HG02870 (cell line): ENCODE measurements around the gene NLRC5.

ENCODE experiments used
- ATAC-seq: cut with Tn5 transposase; IDR thresholded peaks from one replicate; pipeline ENCODE4 v1.9.1; 2021; ENCODE audit warnings: mild to moderate bottlenecking, moderate library complexity; ENCODE audit not compliant: unreplicated experiment

The NLRC5 gene

DNA sequence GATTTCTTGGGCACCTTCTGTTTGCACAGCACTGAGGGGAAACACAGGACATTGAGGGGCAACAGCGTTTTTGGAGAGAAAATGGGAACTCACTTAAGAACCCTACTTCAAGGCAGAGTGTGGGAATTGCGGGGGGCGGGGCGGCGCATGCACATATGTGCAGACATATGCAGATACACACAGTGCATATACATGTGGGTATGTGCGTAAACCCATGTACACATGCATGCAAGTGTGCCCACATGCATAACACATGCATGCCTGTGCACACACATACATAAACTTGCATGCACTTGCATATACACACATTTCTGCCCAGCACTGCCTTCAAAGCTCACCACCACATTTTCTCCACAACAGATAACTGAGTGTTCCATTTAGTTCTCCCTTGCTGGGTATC is 32.4 kb downstream of the NLRC5 start:
- no peak for ATAC-seq

GRCh38 chr16:57022445-57022844 is 33.1 kb downstream of the NLRC5 start:
- no peak for ATAC-seq

- no peak for ATAC-seq
Observed at GRCh38 chr16:57023541-57024249, 34.3 kb downstream of the NLRC5 start.

DNA sequence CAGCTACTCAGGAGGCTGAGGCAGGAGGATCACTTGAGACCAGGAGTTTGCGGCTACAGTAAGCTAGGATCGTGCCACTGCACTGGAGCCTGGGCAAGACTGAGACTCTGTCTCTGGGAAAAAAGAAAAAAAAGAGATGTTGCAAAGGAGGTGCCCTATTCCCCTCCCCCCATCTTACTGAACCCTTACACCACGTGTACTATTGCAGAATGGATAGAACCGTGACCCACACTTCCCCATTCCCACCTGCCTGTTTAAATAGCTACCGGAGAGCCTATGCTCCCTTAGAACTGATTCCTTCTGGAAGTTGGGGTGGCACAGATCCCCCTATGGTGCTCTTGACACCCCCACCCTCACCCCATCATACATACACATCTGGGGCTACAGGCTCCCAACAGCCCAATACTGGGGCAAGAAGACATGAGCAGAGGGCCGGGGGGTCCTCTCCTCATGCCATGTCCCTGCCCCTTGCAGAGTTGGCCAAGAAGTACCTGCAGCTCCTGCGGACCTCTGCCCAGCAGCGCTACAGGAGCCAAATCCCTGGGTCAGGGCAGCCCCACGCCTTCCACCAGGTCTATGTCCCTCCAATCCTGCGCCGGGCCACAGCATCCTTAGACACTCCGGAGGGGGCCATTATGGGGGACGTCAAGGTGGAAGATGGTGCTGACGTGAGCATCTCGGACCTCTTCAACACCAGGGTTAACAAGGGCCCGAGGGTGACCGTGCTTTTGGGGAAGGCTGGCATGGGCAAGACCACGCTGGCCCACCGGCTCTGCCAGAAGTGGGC is 35.7 kb downstream of the NLRC5 start:
- no peak for ATAC-seq

GRCh38 chr16:57025941-57026777 is 36.8 kb downstream of the NLRC5 start:
- ATAC-seq, result no peak

DNA sequence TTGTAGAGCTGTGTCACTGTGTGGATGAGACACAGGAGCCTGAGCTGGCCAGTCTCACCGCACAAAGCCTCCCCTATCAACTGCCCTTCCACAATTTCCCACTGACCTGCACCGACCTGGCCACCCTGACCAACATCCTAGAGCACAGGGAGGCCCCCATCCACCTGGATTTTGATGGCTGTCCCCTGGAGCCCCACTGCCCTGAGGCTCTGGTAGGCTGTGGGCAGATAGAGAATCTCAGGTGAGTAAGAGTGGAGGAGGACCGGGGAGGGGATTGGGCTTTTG is 37.4 kb downstream of the NLRC5 start:
- no peak for ATAC-seq

DNA sequence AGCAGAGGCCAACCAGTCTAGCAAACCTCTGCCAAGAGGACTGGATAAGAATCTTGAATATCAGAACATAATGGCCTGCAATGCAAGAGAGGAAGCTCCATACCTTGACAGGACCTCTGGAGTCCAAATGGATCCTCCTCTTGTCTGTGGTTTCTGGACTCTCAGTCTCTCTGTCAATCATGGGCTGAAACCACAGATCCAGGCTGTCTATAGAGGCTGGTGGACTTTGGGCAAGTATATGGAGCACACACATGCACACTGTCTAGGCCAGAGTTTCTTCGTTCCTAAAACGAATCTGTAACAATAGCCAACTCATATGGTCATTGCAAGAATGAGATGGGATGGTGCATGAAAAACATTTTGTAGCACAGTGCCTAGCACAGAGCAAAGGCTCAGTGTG is 37.7 kb downstream of the NLRC5 start:
- ATAC-seq, result no peak

DNA sequence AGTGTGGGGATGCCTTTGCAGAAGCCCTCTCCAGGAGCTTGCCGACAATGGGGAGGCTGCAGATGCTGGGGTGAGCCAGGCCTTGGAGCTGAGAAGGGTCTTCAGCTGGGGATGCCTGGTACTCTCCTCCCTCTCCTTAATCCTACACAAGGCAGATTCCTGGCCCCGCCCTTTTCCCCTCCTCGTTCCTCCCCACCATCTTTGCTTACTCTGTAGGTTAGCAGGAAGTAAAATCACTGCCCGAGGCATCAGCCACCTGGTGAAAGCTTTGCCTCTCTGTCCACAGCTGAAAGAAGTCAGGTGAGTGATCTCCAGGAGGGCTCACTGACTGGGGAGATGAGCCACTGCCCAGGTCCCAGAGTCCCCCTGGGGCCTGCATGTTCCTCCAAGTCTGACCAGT is 38.7 kb downstream of the NLRC5 start:
- ATAC-seq, result no peak

DNA sequence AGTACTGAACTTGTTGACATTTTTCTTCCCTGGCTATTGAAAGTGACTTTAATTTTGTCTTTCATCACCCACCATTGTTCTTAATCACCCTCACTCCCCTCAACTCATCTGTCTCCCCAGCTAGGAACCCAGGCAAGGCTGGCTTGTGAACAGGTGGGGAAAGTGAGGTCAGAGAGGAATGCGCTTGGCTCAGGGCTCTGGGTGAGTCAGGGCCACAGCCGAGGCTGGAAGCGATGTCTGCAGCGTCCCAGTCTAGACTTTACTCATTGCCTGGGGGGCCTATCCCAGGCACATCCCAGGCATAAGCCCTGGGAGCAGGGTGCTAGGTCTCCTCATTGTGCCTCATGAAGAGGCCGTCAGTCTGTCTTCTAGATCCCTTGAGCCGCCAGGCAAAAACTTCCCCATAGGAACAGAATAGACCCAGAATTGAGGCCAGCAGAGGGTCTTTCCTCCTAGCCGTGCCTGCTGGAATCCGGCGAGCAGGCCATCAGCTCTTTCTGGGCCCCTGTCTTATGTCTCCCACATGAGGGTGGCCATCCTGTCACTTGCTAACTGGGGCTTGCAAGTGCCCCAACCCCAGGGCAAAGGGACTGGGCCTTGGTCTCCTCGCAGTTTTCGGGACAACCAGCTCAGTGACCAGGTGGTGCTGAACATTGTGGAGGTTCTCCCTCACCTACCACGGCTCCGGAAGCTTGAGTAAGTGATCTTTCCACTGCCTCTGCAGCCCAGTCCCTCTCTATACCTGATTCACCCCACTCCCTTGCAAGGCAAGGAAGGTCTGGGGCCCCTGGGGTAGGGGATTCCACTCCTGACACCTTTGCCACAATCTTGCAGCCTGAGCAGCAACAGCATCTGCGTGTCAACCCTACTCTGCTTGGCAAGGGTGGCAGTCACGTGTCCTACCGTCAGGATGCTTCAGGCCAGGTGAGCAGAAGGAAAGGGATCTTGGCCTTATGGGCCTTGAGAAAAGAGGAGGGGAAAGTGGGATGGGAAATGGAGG is 40.1 kb downstream of the NLRC5 start:
- no peak for ATAC-seq

- ATAC-seq, result no peak
Observed at GRCh38 chr16:57030346-57030902, 41.1 kb downstream of the NLRC5 start.

DNA sequence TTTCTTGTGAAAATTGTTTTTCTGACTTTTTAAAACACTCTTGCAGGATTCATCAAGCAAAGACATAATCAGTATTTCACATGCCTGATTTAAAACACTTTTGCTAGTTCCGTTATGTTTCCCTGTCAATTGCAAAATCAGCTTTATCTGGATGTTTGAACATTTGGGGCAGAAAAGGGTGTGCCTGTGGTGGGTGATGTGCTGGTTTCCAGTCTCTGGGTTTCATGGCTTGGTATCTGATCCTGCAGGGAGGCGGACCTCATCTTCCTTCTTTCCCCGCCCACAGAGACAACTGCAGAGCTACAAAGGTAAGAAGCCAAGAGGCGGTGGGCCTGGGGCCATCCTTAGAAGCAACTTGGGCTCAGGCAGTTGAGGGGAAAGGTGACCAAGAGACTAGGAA is 41.8 kb downstream of the NLRC5 start:
- ATAC-seq, result no peak

DNA sequence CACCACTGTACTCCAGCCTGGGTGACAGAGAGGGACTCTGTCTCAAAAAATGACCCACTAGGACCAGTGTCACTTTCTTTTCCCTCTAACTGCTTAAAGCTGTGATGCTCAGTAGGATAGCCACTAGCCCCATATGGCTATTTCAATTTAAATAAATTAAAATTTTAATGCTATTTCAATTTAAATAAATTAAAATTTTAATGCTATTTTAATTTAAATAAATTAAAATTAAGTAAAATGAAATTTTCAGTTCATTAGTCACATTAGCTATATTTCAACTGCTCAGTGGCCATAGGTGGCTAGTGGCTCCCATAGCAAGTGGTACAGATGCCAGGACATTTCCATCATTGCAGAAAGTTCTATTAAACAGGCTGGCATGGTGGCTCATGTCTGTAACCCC is 43.0 kb downstream of the NLRC5 start:
- ATAC-seq, result no peak

- no peak for ATAC-seq
Observed at GRCh38 chr16:57032931-57033330, 43.6 kb downstream of the NLRC5 start.

GRCh38 chr16:57036315-57036714 is 47.0 kb downstream of the NLRC5 start:
- no peak for ATAC-seq

GRCh38 chr16:57036945-57037344 is 47.6 kb downstream of the NLRC5 start:
- no peak for ATAC-seq

DNA sequence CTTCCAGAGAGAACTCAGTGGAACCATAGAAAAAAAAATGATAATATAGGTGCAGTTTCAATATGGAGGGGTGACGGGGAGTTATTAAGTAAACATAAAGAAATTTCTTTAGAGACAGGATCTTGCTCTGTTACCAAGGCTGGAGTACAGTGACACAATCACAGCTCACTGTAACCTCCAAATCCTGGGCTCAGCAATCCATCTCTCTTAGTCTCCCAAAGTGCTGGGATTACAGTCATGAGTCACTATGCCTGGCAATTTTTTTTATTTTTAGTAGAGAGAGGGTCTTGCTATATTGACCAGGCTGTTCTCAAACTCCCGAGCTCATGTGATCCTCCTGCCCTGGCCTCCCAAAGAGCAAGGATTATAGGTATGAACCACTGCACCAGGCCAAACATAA is 48.8 kb downstream of the NLRC5 start:
- no peak for ATAC-seq

- ATAC-seq, result peak; percentile 32
Observed at GRCh38 chr16:57039148-57039812, 49.9 kb downstream of the NLRC5 start.

DNA sequence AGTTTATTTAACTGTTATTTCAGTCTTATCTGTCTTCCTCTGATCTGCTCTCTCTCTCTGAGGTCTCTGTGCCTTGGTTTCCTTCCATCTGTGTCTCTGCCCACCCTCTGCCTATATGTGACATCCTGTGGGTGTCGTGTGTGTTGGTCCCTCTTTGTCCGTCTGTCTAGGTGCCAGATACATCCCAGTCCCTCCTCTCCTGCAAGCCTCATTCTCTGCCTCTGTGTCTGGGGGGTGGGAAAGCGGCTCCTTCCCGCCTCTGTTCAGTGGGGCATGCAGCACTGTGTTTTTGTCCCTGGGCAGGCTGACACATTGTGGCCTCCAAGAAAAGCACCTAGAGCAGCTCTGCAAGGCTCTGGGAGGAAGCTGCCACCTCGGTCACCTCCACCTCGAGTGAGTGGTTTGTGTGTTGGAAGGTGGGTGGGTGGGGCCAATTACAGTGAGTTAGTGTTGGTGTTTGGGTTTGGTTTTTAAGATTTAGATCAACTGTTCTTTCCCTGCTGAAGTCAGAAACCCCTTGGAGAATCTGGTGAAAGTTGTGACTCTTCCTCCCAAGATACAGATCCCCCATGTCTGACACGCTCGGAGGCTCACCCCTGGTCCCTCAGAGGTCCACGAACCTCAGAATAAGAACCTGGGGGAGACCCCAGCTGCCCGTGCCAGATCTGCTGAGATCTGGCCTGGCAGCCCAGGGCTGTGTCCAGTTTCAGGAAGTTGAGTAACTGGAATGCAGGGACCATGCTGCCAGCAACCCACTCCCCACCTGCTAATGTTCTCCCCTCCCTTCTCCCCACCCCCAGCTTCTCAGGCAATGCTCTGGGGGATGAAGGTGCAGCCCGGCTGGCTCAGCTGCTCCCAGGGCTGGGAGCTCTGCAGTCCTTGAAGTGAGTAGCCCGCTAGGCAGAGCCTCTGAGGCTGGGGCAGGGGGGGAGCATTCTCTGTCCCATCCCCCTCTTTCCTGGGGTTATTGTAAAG is 52.1 kb downstream of the NLRC5 start:
- ATAC-seq, result peak; percentile 38
